ENCODE results near the gene MBD3L2. TPM values are rescaled to one million over a fixed set of nuclear protein-coding genes. Genes with fewer than 3 reads are reported as not detected.

The MBD3L2 gene
- total RNA-seq, 1 experiment from 2014 or later: not detected

DNA sequence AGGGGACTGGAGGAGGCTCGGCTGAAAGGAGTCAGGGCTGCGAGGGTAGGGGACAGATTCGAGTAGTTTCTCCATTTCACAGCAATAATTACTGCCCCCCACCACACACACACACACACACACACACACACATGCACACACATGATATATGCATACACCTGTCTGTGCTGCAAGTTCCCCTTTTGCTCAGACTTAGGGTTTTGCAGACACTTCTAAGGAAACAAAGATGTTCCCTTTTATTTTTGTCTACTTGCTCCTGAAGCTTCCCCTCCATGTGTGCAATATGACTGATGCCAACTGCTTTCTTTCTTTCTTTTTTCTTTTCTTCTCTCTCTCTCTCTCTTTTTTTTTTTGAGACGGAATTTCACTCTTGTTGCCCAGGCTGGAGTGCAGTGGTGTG lies 41.3 kb upstream of the MBD3L2 start:
- H3K27me3 ChIP-seq (ENCODE audit: low read length): peaks cover 10% of the 10 kb centered on the region
- H2AFZ ChIP-seq (ENCODE audit: low read length): no peak overlapping the region
- H3K4me1 ChIP-seq (ENCODE audit: insufficient read depth, low read length): no peaks in the 10 kb centered on the region
- DNase-seq (no peak), ATAC-seq (no peak)
- no peak overlapping the region for H3K4me3 ChIP-seq (ENCODE audit: low read length)
- no peaks in the 10 kb centered on the region for H3K9me3 ChIP-seq (ENCODE audit: low read length)
- no peaks in the 10 kb centered on the region for H3K79me2 ChIP-seq (ENCODE audit: low read length)
- TF ChIP-seq EZH2 (IDR thresholded peaks at IDR 0.05; ENCODE audit: low read length, unreplicated experiment): no peak
- TF ChIP-seq EZH2phosphoT487 (IDR thresholded peaks at IDR 0.05; ENCODE audit: borderline replicate concordance, low read length): no peak
- TF ChIP-seq, protein P1, sequence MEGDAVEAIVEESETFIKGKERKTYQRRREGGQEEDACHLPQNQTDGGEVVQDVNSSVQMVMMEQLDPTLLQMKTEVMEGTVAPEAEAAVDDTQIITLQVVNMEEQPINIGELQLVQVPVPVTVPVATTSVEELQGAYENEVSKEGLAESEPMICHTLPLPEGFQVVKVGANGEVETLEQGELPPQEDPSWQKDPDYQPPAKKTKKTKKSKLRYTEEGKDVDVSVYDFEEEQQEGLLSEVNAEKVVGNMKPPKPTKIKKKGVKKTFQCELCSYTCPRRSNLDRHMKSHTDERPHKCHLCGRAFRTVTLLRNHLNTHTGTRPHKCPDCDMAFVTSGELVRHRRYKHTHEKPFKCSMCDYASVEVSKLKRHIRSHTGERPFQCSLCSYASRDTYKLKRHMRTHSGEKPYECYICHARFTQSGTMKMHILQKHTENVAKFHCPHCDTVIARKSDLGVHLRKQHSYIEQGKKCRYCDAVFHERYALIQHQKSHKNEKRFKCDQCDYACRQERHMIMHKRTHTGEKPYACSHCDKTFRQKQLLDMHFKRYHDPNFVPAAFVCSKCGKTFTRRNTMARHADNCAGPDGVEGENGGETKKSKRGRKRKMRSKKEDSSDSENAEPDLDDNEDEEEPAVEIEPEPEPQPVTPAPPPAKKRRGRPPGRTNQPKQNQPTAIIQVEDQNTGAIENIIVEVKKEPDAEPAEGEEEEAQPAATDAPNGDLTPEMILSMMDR (conservative IDR thresholded peaks at IDR 0.05; ENCODE audit: low read depth, low read length): no peak
- H4K20me1 ChIP-seq (ENCODE audit: low read length): no peaks in the 10 kb centered on the region
- no peak overlapping the region for H3K9ac ChIP-seq (ENCODE audit: low read length)
- no peaks in the 10 kb centered on the region for H3F3A ChIP-seq (ENCODE audit: low read length, unreplicated experiment)
- H3K27ac ChIP-seq (ENCODE audit: low read length): no peak overlapping the region
- H3K36me3 ChIP-seq (ENCODE audit: low read depth, low read length): no peaks in the 10 kb centered on the region
- no peaks in the 10 kb centered on the region for H3K9me2 ChIP-seq (replicated peaks; ENCODE audit: low read length)
- H3K4me2 ChIP-seq (ENCODE audit: low read length): no peak overlapping the region
- CTCF ChIA-PET: no interaction called here
- POLR2A ChIA-PET (ENCODE audit: unreplicated experiment): no interaction called here
- no TSS peak for BruUV-seq (replicated peaks)
- intact Hi-C loops (cut with micrococcal nuclease): no loop called here

DNA sequence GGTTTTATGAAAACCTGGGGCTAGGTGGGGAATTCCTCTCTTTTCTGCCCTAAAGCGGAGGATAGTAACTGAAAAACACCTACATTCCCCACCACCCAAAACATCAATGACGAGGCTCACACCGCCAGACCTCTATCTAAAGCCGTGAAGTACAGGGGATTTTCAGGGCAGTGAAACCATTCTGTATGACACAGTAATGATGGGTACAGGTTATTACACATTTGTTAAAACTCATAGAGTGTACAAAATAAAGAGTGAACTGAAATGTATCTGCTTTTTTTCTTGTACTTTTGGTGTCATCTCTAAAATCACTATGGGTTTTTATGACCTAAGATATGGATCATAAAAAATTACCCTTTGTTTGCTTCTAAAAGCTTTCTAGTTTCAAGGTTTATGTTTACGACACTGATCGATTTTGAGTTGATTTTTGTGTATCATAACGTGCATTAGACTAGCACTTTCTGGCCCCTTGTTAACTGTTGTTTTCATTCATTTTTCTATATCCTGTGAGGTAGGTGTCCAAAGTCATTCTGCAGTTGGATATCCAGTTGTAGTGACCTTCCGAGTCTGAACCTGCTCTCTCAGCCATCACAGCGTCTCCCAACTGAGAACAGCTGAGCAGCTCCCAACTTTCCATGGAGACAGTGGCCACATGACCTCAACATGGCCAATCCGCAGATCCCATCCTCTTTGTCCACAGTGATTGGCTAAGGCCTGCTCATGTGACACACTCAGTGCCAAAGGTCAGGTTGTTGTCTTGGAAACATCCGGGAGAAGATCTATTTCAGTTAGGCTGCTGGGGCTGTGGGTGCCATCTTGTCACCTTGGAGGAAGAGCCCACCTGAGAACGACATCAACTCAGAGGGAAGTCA lies 38.2 kb upstream of the MBD3L2 start:
- no peaks in the 10 kb centered on the region for H3K36me3 ChIP-seq (ENCODE audit: low read depth, low read length)
- no peaks in the 10 kb centered on the region for H3K4me1 ChIP-seq (ENCODE audit: insufficient read depth, low read length)
- H3K79me2 ChIP-seq (ENCODE audit: low read length): no peaks in the 10 kb centered on the region
- BruUV-seq (replicated peaks): no TSS peak
- TF ChIP-seq, protein P1 (conservative IDR thresholded peaks at IDR 0.05; ENCODE audit: low read depth, low read length): no peak
- TF ChIP-seq EZH2 (IDR thresholded peaks at IDR 0.05; ENCODE audit: low read length, unreplicated experiment) (no peak), EZH2phosphoT487 (IDR thresholded peaks at IDR 0.05; ENCODE audit: borderline replicate concordance, low read length) (no peak)
- DNase-seq (no peak), ATAC-seq (no peak)
- intact Hi-C loops (cut with micrococcal nuclease): no loop called here
- H3F3A ChIP-seq (ENCODE audit: low read length, unreplicated experiment): no peaks in the 10 kb centered on the region
- no peak overlapping the region for H3K4me3 ChIP-seq (ENCODE audit: low read length)
- H3K9me2 ChIP-seq (replicated peaks; ENCODE audit: low read length): no peaks in the 10 kb centered on the region
- no peak overlapping the region for H3K9ac ChIP-seq (ENCODE audit: low read length)
- ChIA-PET POLR2A (ENCODE audit: unreplicated experiment) (interaction anchor here (0.7 kb wide), 1 partner anchor 169 kb away, joined by 3 read pairs; no protein-coding TSS in a partner anchor), CTCF (no interaction called here)
- no peaks in the 10 kb centered on the region for H4K20me1 ChIP-seq (ENCODE audit: low read length)
- no peak overlapping the region for H3K4me2 ChIP-seq (ENCODE audit: low read length)
- no peak overlapping the region for H3K27ac ChIP-seq (ENCODE audit: low read length)
- peaks cover 9% of the 10 kb centered on the region for H3K27me3 ChIP-seq (ENCODE audit: low read length)
- 0 out of 2 replicates have a peak, but pooled peaks cover 4% of the 10 kb centered on the region for H3K9me3 ChIP-seq (ENCODE audit: low read length)
- H2AFZ ChIP-seq (ENCODE audit: low read length): no peak overlapping the region

- 0 out of 2 replicates have a peak, but pooled peaks cover 4% of the 10 kb centered on the region for H3K9me3 ChIP-seq (ENCODE audit: low read length)
- intact Hi-C loops (cut with micrococcal nuclease): no loop called here
- no peaks in the 10 kb centered on the region for H3K79me2 ChIP-seq (ENCODE audit: low read length)
- no TSS peak for BruUV-seq (replicated peaks)
- H3K9ac ChIP-seq (ENCODE audit: low read length): no peak overlapping the region
- H3K9me2 ChIP-seq (replicated peaks; ENCODE audit: low read length): no peaks in the 10 kb centered on the region
- TF ChIP-seq, protein P1 (conservative IDR thresholded peaks at IDR 0.05; ENCODE audit: low read depth, low read length): no peak
- TF ChIP-seq EZH2phosphoT487 (IDR thresholded peaks at IDR 0.05; ENCODE audit: borderline replicate concordance, low read length) (no peak), EZH2 (IDR thresholded peaks at IDR 0.05; ENCODE audit: low read length, unreplicated experiment) (no peak)
- DNase-seq: peak; percentile 84
- no peak overlapping the region for H2AFZ ChIP-seq (ENCODE audit: low read length)
- H4K20me1 ChIP-seq (ENCODE audit: low read length): no peaks in the 10 kb centered on the region
- CTCF ChIA-PET: no interaction called here
- no peaks in the 10 kb centered on the region for H3K36me3 ChIP-seq (ENCODE audit: low read depth, low read length)
- H3K4me1 ChIP-seq (ENCODE audit: insufficient read depth, low read length): no peaks in the 10 kb centered on the region
- no peaks in the 10 kb centered on the region for H3F3A ChIP-seq (ENCODE audit: low read length, unreplicated experiment)
- H3K4me2 ChIP-seq (ENCODE audit: low read length): no peak overlapping the region
- no peak overlapping the region for H3K4me3 ChIP-seq (ENCODE audit: low read length)
- no peak overlapping the region for H3K27ac ChIP-seq (ENCODE audit: low read length)
- POLR2A ChIA-PET (ENCODE audit: unreplicated experiment): no interaction called here
- ATAC-seq: peak; percentile 56
- H3K27me3 ChIP-seq (ENCODE audit: low read length): peaks cover 13% of the 10 kb centered on the region
Observed at GRCh38 chr19:7013678-7014077, 35.4 kb upstream of the MBD3L2 start.

Measured in PC-3 (cell line).